NCI-H446 (cell line): Measurements from ENCODE around the gene MYBPC3.
A peak's percentile ranks its signal among the peaks of the same experiment; 100 is the strongest.

Experiments
- DNase-seq, 2 experiments: peaks; one replicate each; lab custom pipeline; 2025; lab: John Stamatoyannopoulos, UW

MYBPC3 gene

GRCh38 chr11:47357985-47358730, 5.7 kb upstream of the MYBPC3 start:
- DNase-seq: no peak

GRCh38 chr11:47356998-47357329, 4.5 kb upstream of the MYBPC3 start:
- DNase-seq: no peak

DNA sequence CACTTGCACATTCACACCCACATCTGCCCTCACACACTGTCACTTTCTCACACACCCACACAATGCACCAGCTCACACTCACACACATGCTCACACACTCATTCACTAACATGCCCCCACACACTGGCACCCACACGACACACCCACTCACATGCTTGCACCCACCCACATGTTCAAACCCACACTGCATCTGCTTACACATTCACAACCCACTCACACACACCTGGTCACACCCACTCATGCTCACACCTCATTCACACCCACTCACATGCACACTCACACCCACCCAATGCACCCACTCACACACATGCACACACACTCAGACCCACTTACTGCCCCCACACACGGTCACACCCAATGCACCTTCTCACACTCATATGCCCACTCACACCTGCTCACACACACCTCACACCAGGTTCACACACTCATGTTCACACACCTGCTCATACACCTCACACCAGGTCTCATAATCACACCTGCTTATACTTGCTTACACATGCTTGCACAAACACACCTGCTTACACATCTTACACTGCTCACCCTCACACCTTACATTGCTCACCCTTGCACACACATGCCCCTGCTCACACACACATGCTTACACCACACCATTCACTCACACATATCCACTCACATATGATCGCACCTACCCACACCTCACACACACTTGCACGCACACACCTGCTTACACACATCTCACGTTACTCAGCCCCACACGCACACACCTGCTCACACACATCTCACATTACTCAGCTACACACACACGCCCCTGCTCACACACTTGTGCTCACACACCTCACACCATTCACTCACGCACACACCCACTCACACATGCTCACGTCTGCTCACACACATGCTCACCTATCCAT, 3.9 kb upstream of the MYBPC3 start:
- no peak for DNase-seq

DNA sequence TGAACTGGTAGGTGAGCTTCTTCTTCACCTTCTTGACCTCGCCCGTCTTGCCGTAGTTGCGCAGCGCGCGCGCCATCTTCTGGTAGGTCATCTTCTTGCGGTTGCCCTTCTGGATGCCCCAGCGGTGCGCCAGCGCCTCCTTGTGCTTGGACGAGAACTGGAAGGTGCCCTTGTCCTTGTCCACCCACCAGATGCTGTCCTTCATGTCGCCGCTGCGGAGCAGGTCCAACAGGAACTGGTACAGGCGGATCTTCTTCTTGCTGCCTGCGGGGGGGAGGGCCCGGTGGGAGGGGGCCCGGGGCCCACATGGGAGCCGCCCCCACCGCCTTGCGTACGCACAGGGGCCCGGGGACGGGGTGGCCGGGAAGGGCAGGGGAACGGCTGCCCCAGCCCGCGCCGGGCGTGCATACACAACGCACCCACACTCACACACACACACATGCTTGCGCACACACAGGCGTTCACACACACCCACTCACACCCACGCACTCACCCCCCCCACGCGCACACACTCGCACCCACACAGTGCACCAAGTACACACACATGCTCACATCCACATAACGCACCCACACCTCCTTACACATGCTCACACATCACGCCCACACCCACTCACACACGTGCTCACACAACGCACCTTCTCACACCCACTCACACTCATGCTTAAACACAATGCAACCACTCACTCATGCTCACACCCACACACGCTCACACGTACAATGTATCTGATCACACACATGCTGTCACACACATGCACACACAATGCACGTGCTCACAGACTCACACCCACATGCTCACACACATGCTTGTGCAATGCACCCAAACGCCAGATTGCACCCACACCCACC, 3.0 kb upstream of the MYBPC3 start:
- peak; percentile 32 to 84 for DNase-seq

GRCh38 chr11:47354913-47355282, 2.4 kb upstream of the MYBPC3 start:
- DNase-seq: no peak

GRCh38 chr11:47353978-47354774, 1.7 kb upstream of the MYBPC3 start:
- no peak for DNase-seq

DNA sequence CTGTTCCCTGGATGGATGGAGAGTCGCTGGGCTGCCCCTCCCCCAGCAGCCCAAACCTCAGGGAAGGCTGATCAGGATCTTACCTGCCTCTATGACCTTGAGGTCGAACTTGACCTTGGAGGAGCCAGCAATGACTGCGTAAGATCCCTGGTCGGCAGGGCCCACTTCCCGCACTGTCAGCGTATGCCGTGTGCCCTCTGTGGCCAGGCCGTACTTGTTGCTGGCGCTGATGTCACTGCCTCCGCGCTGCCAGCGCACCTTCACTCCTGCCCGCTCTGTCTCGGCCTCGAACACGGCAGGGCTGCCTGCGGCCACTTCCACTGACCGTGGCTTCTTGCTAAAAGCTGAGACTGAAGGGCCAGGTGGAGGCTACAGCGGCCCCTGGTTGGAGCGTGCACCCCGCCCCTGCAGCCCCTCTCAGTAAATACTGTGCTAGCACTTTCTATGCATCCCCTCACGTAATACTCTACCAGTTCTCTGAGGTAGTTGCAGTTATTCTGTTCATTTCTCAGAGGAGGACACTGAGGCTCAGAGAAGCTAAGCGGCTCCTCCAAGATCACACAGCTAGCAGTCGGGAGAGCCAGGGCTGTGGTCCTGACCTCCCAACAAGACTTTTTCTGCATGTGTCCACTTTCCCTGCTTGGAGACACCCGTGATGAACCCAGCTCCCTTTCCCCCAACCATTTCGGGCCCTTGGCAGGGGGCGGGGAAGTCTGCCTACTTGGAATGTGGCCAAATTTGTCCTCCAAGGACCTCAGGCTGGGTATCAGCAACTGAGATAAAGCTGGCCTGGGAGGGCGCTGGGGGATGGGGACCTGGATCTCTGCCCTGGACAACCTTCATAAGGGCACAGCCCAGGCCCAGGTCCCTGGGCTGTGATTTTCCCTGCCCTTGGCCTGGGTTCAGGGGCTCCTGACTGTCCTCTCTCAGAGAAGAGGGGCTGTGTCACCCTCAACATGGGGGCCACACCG, 1.1 kb downstream of the MYBPC3 start:
- DNase-seq: no peak

- no peak for DNase-seq
Measured at GRCh38 chr11:47350315-47350714, 2.2 kb downstream of the MYBPC3 start.

GRCh38 chr11:47349521-47350095, 2.9 kb downstream of the MYBPC3 start:
- DNase-seq: no peak

DNA sequence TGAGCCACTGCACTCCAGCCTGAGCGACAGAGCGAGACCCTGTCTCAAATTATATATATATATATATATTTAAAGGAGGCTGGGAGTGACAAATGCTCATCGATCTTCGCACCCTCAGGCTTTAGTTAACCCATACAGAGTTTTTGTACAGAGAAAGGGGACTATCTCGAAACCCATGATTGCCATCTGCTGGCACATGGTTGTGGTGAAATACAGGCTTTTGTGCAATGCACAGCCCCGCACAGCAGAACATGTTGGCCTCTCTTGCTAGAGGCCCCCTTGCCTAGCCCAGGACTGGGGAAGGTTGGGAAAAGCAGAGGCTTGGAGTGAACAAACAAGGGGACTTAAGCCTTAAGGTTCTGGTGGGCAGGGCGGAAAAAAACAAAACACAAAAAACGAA, 3.6 kb downstream of the MYBPC3 start:
- DNase-seq: peak in 1 of 2 experiments; percentile 51

GRCh38 chr11:47348131-47348802, 4.2 kb downstream of the MYBPC3 start:
- no peak for DNase-seq

DNA sequence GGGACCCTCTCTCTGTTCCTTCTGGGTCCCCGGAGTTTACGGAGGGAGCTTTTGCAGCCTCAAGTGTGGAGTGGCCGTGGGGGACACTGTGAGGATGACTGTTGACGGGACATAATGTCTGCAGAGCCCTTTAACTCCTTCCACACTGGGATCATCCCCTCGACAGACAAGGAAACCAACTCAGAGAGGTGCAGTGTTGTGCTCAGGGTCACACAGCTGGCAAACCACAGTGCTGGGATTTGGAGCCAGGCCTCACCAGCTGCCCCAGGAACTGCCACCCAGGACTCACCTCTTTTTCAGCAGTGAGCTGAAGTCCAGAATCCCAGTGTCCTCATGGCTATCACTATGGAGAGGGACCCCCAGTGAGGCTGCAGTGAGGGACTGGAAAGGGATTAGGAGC, 5.4 kb downstream of the MYBPC3 start:
- no peak for DNase-seq

DNA sequence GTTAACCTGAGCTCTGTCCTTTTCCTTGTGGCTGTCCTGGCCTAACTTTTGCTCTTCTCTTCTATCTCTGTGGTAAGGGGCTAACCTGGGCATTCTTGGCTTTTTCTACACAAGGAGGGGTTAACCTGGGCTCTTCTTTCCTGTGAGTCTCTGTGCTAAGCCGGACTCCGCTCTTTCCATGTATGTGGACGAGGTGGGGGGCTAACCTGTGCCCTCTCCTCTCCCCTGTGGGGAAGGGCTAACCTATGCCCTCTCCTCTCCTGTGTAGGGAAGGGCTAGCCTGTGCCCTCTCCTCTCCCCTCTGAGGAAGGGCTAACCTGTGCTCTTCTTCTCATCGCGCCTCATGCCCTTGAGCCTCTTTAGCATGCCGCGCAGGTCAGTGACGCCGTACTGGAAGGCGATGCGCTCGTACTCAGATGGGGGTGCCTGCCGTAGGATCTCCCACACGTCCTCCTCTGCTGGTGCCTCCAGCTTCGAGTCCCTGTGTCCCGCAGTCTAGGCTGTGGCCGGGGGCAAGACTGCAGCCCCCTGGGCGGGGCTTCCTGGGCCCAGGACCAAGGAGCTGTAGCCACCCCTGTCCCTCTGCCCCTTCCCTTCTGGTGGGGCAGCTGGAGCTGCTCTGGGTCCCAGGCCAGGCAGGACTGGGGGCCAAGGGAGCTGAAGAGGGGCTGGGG, 6.5 kb downstream of the MYBPC3 start:
- DNase-seq: no peak

- no peak for DNase-seq
Measured at GRCh38 chr11:47342854-47343253, 9.6 kb downstream of the MYBPC3 start.

DNA sequence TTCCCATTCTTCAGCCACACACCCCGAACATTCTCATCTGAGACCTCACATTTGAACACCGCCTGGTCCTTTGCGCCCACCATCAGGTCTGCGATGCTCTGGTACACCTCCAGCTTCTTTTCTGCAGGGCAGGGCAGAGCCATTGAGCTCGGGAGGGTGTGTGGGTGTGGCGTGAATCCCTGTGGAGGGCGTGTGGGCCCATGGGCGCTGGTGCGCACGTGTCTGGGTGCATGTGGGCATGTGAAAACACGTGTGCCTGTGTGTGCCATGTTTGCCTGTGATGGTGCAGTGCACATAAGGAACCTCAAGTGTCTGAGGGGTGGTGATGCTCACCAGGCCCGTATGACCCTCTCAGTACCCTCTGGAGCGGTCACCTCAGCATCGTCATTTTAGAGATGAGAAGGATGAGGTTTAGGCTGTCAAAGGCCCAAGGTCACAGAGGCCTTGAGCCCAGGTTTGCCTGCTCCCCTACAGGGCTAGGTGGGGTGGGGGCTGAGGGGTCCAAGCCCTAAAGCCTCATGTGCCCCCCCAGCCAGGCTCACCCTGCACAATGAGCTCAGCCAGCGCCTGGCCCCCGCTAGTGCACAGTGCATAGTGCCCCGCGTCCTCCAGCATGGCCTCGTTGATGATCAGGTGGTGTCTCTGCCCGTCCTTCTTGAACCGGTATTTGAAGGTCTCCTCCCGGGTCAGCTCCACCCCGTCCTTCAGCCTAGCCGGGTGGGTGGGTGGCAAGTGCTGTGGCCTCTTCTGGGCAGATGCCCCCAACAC, 10.3 kb downstream of the MYBPC3 start:
- DNase-seq: no peak

DNA sequence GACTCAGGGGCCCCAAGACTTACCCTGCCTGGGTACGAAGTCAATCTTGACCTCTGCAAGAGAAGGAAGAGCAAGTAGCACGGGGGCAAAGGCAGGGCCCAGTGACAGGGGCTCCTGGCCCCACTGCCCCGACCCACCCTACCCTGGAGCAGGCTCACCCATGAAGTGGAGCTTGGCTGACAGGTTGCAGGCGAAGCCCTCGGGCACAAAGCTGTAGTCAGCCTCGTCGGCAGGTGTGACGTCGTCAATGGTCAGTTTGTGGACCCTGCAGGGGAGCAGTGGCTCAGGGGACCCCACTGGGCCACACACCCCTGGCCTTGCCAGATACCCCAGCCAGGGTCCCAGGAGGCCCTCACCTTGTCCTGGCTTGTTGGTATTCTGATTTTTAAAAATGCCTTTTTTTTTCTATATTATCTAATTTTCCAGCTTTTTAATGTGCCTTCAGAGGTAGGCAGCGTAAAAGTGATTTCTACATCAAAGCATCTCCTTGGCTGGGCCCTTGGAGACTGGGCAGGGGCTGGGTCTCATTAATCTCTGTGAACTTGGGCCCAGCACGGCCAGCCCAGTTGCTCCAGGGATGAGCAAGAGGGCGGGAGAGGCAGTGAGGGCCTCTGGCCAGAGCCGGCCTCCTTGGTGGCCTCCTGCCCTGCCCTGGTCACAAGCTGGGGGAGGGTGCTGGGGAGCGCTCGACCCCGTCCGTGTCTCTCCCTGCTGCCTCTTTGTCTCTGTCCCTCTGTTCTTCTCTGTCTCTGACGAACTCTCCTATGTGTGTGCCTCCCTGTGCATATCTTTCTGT, 11.3 kb downstream of the MYBPC3 start:
- no peak for DNase-seq

- no peak for DNase-seq
Measured at GRCh38 chr11:47340010-47340409, 12.5 kb downstream of the MYBPC3 start.
